ENCODE data around the gene G0S2.

The G0S2 gene

DNA sequence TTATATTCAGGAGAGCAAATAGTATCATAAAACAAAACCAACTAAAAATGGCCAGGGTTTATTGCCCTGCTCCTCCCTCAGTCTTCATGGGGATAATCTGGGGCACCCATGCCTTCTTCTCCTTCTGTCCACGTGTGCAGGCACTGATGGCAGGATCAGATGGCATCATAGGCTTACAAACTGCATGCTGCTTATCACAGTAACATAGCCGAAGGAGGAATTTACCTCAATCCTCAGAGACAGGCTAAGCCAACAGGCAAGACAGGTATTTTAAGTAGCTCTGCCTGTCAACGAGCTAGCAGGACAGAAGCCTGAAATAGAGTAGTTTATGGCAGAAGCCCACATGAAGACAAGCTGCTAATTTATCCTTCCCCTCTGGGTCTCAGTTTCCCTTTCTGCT, 32.4 kb upstream of the G0S2 start:
- DNase-seq (ENCODE audit: low read depth) = no peak
- TF ChIP-seq, protein P1, sequence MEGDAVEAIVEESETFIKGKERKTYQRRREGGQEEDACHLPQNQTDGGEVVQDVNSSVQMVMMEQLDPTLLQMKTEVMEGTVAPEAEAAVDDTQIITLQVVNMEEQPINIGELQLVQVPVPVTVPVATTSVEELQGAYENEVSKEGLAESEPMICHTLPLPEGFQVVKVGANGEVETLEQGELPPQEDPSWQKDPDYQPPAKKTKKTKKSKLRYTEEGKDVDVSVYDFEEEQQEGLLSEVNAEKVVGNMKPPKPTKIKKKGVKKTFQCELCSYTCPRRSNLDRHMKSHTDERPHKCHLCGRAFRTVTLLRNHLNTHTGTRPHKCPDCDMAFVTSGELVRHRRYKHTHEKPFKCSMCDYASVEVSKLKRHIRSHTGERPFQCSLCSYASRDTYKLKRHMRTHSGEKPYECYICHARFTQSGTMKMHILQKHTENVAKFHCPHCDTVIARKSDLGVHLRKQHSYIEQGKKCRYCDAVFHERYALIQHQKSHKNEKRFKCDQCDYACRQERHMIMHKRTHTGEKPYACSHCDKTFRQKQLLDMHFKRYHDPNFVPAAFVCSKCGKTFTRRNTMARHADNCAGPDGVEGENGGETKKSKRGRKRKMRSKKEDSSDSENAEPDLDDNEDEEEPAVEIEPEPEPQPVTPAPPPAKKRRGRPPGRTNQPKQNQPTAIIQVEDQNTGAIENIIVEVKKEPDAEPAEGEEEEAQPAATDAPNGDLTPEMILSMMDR (conservative IDR thresholded peaks at IDR 0.05; ENCODE audit: low read depth, low read length) = no peak
- H3K4me3 ChIP-seq (ENCODE audit: low read length) = no peak overlapping the region

DNA sequence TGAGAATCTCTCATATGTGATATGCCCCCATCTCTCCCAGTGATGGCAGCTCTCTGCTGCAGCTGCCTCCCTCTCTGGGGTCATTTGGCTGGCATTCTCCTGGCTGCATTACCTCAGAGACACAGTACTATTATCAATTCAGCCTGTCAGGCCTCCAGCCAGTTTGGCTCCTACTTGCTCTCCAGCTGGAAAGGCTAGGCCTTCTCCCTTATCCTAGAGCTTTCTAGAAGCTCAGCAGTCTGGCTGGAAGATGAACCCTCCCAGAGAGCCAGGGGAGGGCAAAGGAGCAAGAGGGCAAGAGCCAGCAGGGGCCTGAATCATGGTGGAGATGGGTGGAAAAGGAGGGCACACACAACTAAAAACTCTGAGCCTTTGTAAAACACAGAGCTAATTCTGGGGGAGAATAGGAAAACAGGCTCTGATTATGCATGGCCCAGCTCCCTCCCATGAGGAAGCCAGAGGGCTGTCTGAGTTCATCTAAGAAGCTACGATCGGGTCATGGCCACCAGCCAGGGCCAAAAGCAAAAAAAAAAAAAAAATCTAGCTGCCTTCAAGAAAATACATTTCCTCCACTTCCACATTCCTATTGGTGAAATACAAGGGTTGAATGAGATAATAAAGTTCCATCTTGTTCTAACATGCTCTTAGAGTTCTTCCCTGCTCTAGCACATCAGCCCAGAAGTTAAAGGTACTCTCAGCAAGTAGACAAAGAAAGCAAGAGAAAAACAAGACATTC, 31.8 kb upstream of the G0S2 start:
- H3K4me3 ChIP-seq (ENCODE audit: low read length) = no peak overlapping the region
- TF ChIP-seq, protein P1 (conservative IDR thresholded peaks at IDR 0.05; ENCODE audit: low read depth, low read length) = no peak
- DNase-seq (ENCODE audit: low read depth) = no peak

DNA sequence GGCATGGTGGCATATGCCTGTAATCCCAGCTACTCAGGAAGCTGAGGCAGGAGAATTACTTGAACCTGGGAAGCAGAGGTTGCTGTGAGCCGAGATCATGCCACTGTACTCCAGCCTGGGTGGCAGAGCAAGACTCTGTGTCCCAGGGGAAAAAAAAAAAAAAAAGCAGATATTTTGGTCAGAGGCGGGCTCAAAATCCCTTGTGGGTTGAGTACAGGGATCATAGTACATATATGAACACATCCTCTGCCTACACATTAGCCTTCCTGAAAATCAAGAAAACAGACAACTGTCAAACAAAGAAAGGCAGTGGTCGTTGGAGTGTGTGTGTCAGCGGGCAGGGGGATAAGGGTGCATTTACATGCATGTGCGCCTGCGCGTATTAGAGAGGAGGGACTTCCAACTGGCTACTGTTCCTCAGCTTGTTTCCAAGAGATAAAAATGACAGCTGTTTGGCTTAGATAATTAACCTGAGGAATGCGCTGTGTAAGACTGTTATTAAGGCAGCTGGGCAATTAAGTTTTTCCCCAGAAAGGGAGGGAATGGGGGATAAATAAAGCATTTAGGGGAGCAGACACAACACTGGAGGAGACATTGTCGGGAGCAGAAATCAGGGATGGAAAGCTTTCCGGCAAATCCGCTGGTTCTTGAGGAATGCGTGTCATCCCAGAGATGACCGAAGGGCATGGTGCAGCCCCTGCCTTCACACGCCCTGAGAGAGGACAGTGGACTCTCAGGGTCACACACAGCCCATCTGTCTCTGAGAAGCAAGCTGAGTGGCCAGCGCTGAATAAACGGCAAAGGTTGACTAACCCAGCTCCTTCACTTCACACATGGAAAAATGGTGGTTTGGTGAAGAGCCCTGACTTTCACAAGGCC, 29.4 kb upstream of the G0S2 start:
- no peak for DNase-seq (ENCODE audit: low read depth)
- no peak overlapping the region for H3K4me3 ChIP-seq (ENCODE audit: low read length)
- TF ChIP-seq, protein P1 (conservative IDR thresholded peaks at IDR 0.05; ENCODE audit: low read depth, low read length) = no peak

DNA sequence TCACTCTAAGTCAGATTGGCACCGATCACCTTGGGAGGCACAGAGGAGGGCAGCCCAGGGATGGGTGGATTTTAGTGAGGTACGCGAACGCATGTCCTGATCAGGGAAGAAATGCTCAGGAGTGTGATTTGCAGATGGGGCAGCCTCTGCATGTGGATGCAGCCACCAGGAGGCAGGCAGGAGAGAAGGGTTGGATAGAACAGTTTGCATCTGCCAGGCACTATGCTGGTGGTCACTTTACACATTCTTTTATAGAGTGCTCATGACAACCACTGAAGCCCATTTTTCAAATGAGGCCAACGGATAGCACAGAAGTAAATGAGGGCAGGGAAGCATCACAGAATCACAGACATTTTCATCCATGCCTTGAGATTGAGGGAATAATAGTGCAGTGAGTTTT, 28.7 kb upstream of the G0S2 start:
- TF ChIP-seq, protein P1 (conservative IDR thresholded peaks at IDR 0.05; ENCODE audit: low read depth, low read length) = peak; percentile 23
- DNase-seq (ENCODE audit: low read depth) = no peak
- no peak overlapping the region for H3K4me3 ChIP-seq (ENCODE audit: low read length)

DNA sequence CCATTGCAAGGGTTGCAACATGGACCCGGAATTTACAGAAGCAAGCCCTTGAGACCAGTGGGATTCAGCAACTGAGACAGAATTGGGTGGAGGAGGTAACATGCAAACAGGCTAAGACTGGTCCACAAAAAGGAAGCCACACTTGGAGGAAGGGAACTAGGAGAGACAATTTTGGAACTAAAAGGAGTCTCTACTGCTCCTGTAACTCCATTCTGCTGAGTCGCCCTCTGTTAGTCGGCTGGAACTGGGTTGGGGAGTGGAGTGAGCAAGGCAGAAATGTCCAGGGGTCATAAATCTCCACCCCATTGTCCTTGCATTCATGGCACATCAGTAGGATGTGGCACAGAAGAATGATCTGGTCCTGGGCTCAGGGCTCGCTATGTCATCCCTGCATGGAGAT, 28.1 kb upstream of the G0S2 start:
- no peak for DNase-seq (ENCODE audit: low read depth)
- H3K4me3 ChIP-seq (ENCODE audit: low read length) = no peak overlapping the region
- TF ChIP-seq, protein P1 (conservative IDR thresholded peaks at IDR 0.05; ENCODE audit: low read depth, low read length) = no peak

DNA sequence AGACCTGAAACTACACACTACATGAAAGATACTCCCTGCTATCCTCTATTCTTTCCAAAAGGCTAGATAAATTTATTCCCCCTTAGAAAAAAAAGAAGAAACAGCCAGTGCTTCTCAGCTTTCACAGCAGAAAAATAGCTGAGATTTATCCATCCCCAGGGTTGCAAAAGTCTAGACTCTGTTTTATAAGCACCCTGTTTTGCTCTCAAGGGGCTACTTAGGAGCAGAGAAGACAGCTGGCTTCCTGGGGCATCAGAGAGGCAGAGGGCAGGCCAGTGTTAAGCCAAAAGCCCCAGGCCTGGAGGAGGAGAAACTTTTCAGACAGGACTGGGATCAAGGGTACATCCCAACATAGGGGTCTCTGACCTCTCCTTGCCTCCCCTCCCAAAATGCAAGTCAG, 26.9 kb upstream of the G0S2 start:
- TF ChIP-seq, protein P1 (conservative IDR thresholded peaks at IDR 0.05; ENCODE audit: low read depth, low read length) = no peak
- H3K4me3 ChIP-seq (ENCODE audit: low read length) = no peak overlapping the region
- DNase-seq (ENCODE audit: low read depth) = no peak

Data from retinal pigment epithelial cell (primary cell).